ENCODE results near the gene NRIP2.

The NRIP2 gene

GRCh38 chr12:2844786-2845185 is 10.0 kb upstream of the NRIP2 start:
- DNase-seq: no peak

- DNase-seq: no peak
These were observed 8.1 kb upstream of the NRIP2 start for GRCh38 chr12:2842948-2843347.

- DNase-seq: peak; percentile 12
These were observed 6.3 kb upstream of the NRIP2 start for GRCh38 chr12:2841056-2841650.

GRCh38 chr12:2836574-2836973 is 1.7 kb upstream of the NRIP2 start:
- no peak for DNase-seq

- no peak for DNase-seq
These were observed 1.0 kb upstream of the NRIP2 start for GRCh38 chr12:2835691-2836403.

GRCh38 chr12:2833810-2834209 is 1.0 kb downstream of the NRIP2 start:
- DNase-seq: no peak

GRCh38 chr12:2833327-2833726 is 1.5 kb downstream of the NRIP2 start:
- no peak for DNase-seq

- DNase-seq: no peak
These were observed 2.2 kb downstream of the NRIP2 start for GRCh38 chr12:2832550-2833127.

GRCh38 chr12:2829275-2829674 is 5.6 kb downstream of the NRIP2 start:
- DNase-seq: no peak

GRCh38 chr12:2826721-2827515 is 7.9 kb downstream of the NRIP2 start:
- DNase-seq: no peak

GRCh38 chr12:2826036-2826435 is 8.8 kb downstream of the NRIP2 start:
- DNase-seq: no peak

- no peak for DNase-seq
These were observed 9.7 kb downstream of the NRIP2 start for GRCh38 chr12:2825132-2825531.

GRCh38 chr12:2824541-2824940 is 10.3 kb downstream of the NRIP2 start:
- no peak for DNase-seq

GRCh38 chr12:2823483-2823882 is 11.4 kb downstream of the NRIP2 start:
- no peak for DNase-seq

- DNase-seq: no peak
These were observed 14.4 kb downstream of the NRIP2 start for GRCh38 chr12:2820432-2820831.

- no peak for DNase-seq
These were observed 15.0 kb downstream of the NRIP2 start for GRCh38 chr12:2819810-2820209.

- peak; percentile 86 for DNase-seq
These were observed 21.3 kb downstream of the NRIP2 start for GRCh38 chr12:2813214-2814185.

GRCh38 chr12:2812290-2813213 is 22.3 kb downstream of the NRIP2 start, which contains the start of gene ITFG2:
TSS of gene ITFG2 (plus strand) at chr12:2812668. CDS start at chr12:2812761, 93 bp downstream.
- peak; percentile 99 for DNase-seq

GRCh38 chr12:2811801-2812200 is 23.0 kb downstream of the NRIP2 start:
- DNase-seq: no peak

- no peak for DNase-seq
These were observed 28.1 kb downstream of the NRIP2 start for GRCh38 chr12:2806700-2807099.

- no peak for DNase-seq
These were observed 29.7 kb downstream of the NRIP2 start for GRCh38 chr12:2805143-2805520.

Data from OCI-M1 (cell line).